SH-SY5Y (cell line): ENCODE data around the gene CLEC12A.

Experiments used
- GATA2 ChIP-seq: IDR thresholded peaks from 2 replicates; pipeline ENCODE4 v1.6.1; 2011; ENCODE audit warnings: mild to moderate bottlenecking, low read depth, low read length
- GATA3 ChIP-seq: IDR thresholded peaks from 2 replicates; pipeline ENCODE4 v1.6.1; 2011; ENCODE audit warnings: low read depth, mild to moderate bottlenecking, low read length, moderate library complexity

- TF ChIP-seq GATA3 (no peak), GATA2 (no peak)
These were observed 21.1 kb downstream of the CLEC12A start for GRCh38 chr12:9992296-9992695.
